IMR-90 (cell line): Measurements from ENCODE around the gene SYT6.

Source experiments
- CEBPB ChIP-seq: IDR thresholded peaks from 2 replicates; pipeline ENCODE4 v1.6.1; 2012; ENCODE audit warnings: low read depth, low read length, improper control_type of control experiment
- CTCF ChIP-seq: conservative IDR thresholded peaks from 2 replicates; pipeline ENCODE4 v1.5.1; 2012; ENCODE audit warnings: mild to moderate bottlenecking, low read depth, low read length, improper control_type of control experiment
- MAZ ChIP-seq: IDR thresholded peaks from 2 replicates; pipeline ENCODE4 v1.6.1; 2012; ENCODE audit warnings: low read depth, mild to moderate bottlenecking, low read length, improper control_type of control experiment, moderate library complexity, borderline replicate concordance
- MXI1 ChIP-seq: IDR thresholded peaks from 2 replicates; pipeline ENCODE4 v1.6.1; 2012; ENCODE audit warnings: low read depth, mild to moderate bottlenecking, low read length, moderate library complexity, borderline replicate concordance
- POLR2A ChIP-seq: IDR thresholded peaks from 2 replicates; pipeline ENCODE4 v1.6.1; 2012; ENCODE audit warnings: mild to moderate bottlenecking, low read depth, low read length
- RAD21 ChIP-seq: IDR thresholded peaks from 2 replicates; pipeline ENCODE4 v1.6.1; 2012; ENCODE audit warnings: low read length, improper control_type of control experiment
- RFX5 ChIP-seq: IDR thresholded peaks from 2 replicates; pipeline ENCODE4 v1.8.0; 2012; ENCODE audit warnings: low read depth, mild to moderate bottlenecking, low read length, moderate library complexity
- USF2 ChIP-seq: fragments of 150-350 bp; IDR thresholded peaks from 2 replicates; pipeline ENCODE4 v1.6.1; 2017; ENCODE audit warnings: mild to moderate bottlenecking, antibody characterized with exemption, low read length, low read depth

- no peak for TF ChIP-seq CTCF
- TF ChIP-seq POLR2A, result no peak
- no peak for TF ChIP-seq RFX5
- no peak for TF ChIP-seq CEBPB
- no peak for TF ChIP-seq MAZ
- no peak for TF ChIP-seq USF2
- TF ChIP-seq RAD21, result no peak
- TF ChIP-seq MXI1, result no peak
These were observed 45.4 kb upstream of the SYT6 start for GRCh38 chr1:114199017-114199594.
